Measurements from ENCODE around the gene COL16A1.

DNA sequence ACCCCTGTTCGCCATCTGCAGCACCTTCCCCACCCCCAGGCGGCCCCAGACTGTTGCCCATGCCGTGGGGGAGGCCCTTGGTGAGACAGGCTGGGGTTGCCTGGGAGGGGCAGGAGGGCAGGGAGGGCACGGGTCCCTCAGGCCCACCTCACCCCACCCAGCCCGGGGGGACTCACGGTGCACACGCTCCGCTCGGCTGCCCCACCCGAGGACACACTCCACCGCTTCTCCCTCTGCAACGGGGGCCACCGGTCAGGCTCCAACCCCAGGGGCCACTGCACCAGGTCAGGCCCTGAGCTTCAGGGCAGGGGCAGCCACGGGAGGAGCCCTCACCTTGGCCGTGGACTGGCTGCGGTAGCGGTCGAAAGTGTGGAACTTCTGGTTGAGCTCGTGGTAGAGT is 24.0 kb upstream of the COL16A1 start:
- no peak for TF ChIP-seq ZFX (IDR thresholded peaks at IDR 0.05)
- TF ChIP-seq, protein P1, sequence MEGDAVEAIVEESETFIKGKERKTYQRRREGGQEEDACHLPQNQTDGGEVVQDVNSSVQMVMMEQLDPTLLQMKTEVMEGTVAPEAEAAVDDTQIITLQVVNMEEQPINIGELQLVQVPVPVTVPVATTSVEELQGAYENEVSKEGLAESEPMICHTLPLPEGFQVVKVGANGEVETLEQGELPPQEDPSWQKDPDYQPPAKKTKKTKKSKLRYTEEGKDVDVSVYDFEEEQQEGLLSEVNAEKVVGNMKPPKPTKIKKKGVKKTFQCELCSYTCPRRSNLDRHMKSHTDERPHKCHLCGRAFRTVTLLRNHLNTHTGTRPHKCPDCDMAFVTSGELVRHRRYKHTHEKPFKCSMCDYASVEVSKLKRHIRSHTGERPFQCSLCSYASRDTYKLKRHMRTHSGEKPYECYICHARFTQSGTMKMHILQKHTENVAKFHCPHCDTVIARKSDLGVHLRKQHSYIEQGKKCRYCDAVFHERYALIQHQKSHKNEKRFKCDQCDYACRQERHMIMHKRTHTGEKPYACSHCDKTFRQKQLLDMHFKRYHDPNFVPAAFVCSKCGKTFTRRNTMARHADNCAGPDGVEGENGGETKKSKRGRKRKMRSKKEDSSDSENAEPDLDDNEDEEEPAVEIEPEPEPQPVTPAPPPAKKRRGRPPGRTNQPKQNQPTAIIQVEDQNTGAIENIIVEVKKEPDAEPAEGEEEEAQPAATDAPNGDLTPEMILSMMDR (conservative IDR thresholded peaks at IDR 0.05), result no peak
